GM18505 (cell line): ENCODE measurements around the gene FER.

Source experiments
- ATAC-seq: cut with Tn5 transposase; IDR thresholded peaks from one replicate; pipeline ENCODE4 v1.9.1; 2021; ENCODE audit not compliant: unreplicated experiment
- POLR2A ChIP-seq: IDR thresholded peaks from 4 replicates; pipeline ENCODE4 v1.6.1; 2011; ENCODE audit warnings: borderline replicate concordance; ENCODE audit not compliant: insufficient read depth, insufficient read length; ENCODE audit errors: extremely low read depth

Gene FER

GRCh38 chr5:109192027-109192426, 444.3 kb downstream of the FER start:
- ATAC-seq, result no peak
- TF ChIP-seq POLR2A, result no peak

- ATAC-seq, result no peak
- no peak for TF ChIP-seq POLR2A
These were observed 445.0 kb downstream of the FER start for GRCh38 chr5:109192555-109193281.

GRCh38 chr5:109195667-109196066, 448.0 kb downstream of the FER start:
- TF ChIP-seq POLR2A, result no peak

GRCh38 chr5:109196087-109196822, 448.6 kb downstream of the FER start:
- no peak for TF ChIP-seq POLR2A
- ATAC-seq, result no peak

More at GRCh38 chr5:109195667-109196066, 448.0 kb downstream of the FER start:
- ATAC-seq, result no peak

GRCh38 chr5:109196823-109197160, 449.1 kb downstream of the FER start:
- ATAC-seq, result no peak
- TF ChIP-seq POLR2A, result no peak

GRCh38 chr5:109199289-109199688, 451.6 kb downstream of the FER start:
- no peak for TF ChIP-seq POLR2A
- ATAC-seq, result no peak

- TF ChIP-seq POLR2A, result no peak
- ATAC-seq, result no peak
These were observed 452.3 kb downstream of the FER start for GRCh38 chr5:109199799-109200620.

GRCh38 chr5:109215040-109215439, 467.3 kb downstream of the FER start:
- TF ChIP-seq POLR2A, result no peak
- ATAC-seq, result no peak

- TF ChIP-seq POLR2A, result no peak
- ATAC-seq, result no peak
These were observed 471.1 kb downstream of the FER start for GRCh38 chr5:109218818-109219217.

- no peak for ATAC-seq
- no peak for TF ChIP-seq POLR2A
These were observed 475.8 kb downstream of the FER start for GRCh38 chr5:109223531-109223930.

- no peak for TF ChIP-seq POLR2A
- ATAC-seq, result no peak
These were observed 476.7 kb downstream of the FER start for GRCh38 chr5:109224276-109224882.

- TF ChIP-seq POLR2A, result no peak
- ATAC-seq, result no peak
These were observed 478.3 kb downstream of the FER start for GRCh38 chr5:109225716-109226625.

GRCh38 chr5:109230369-109230768, 482.7 kb downstream of the FER start:
- no peak for ATAC-seq
- TF ChIP-seq POLR2A, result no peak

GRCh38 chr5:109231331-109231730, 483.6 kb downstream of the FER start:
- no peak for TF ChIP-seq POLR2A
- ATAC-seq, result no peak
